Inflammatory macrophage treated with lipopolysaccharide for 4 hours (primary cell): ENCODE data around the gene MYCT1.

ENCODE experiments used
- DNase-seq: peaks from one replicate; pipeline ENCODE4 v3.0.0-alpha.2; 2020

MYCT1 gene

GRCh38 chr6:152723398-152723797 is 25.7 kb downstream of the MYCT1 start:
- DNase-seq, result no peak

DNA sequence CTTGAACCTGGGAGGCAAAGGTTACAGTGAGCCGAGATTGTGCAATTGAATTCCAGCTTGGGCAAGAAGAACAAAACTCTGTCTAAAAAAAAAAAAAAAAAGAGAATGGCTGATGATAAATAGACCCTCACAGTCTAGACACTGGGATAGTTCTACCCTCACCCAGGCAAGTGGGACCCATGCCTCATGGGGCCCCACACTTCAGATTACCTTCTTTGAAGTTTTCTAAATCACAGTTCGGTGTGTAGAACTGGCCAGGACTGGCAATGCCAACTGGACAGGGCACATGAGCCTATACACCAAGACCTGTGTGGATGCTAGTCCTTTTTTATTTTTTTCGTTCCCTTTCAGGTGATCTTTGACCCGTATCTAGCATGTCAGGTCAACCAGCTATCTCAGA is 28.6 kb downstream of the MYCT1 start:
- no peak for DNase-seq

DNA sequence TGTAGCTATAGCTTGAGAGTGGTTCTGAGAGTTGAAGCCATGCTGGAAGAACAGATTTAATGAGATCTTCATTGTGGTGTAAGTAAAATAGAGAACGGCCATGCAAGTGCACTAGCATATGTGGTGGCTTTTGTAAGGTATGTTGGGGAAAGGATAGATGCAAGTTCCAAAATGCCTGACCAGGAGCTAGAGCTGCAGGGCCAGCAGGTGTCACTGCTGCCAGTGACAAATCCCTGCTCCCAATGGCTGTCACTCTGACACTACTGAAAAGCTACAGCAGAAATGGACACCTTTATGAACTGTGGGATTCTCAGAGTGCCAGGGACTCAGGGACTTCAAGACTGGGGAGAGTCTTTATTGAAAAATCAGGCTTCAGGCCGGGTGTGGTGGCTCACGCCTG is 29.8 kb downstream of the MYCT1 start:
- DNase-seq, result no peak

DNA sequence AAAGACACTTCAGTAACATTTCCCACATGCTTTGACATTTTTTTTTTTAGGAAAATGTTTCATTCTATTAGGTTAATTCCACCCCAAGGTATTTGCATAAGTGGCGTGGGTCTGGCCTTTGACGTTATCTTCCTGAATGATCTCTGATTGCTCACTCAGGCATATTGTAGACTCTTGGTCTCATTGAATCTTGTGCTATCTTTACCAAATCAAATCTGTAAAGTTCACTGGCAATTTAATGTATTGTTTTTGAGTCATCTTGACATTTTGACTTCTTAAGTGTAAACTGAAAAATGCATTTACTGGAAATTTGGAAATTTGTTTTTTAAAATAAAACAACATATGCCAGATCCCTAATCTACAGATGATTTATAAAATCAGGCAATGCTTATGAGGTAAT is 36.9 kb downstream of the MYCT1 start:
- no peak for DNase-seq

DNA sequence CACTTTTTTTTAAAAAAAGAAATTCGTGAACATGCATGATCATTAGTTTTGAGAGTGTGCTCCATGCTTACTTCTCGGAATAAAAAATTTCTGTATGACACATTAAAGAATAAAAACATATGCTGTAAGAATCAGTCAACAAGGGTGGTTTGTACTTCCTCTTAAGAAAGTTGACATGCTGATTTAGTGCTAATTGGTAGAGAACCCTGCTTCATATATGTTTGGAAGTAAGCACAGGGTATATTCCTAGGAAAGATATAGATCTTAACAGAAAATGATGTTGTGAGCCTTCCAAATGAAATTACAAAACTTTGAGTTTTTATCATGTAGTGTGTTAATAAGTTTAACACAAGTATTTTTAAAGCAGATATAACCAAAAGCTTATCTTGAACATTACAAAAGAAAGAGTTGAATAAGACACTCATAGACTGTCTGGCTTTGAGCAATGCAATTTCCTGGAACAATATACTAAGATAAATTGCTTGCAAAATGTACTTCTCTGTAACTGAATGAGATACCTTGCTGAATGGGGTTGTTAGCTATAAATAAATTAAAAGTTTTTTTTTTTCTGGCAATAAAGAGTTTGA is 39.1 kb downstream of the MYCT1 start:
- no peak for DNase-seq

GRCh38 chr6:152745509-152746171 is 47.9 kb downstream of the MYCT1 start:
- no peak for DNase-seq

- no peak for DNase-seq
Observed at GRCh38 chr6:152746172-152746553, 48.5 kb downstream of the MYCT1 start.

DNA sequence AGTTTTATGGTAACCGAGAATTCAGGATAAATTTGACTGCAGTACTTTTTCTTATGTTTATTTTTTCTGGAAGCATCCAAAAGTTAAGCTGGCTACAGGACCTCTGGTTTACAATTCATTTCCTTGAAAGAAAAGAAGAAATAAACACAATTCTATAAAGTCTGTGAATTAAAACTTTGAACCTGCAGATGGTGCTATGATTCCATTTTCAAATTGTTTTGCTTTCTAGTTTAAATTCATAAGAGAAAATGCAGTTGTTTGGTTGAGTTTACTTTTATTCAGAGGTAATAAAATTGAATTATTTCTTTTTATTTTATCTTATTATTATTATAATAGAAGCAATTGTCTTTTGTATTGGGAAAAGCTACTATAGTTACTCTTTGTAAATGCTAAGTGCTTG is 51.1 kb downstream of the MYCT1 start:
- DNase-seq, result no peak

DNA sequence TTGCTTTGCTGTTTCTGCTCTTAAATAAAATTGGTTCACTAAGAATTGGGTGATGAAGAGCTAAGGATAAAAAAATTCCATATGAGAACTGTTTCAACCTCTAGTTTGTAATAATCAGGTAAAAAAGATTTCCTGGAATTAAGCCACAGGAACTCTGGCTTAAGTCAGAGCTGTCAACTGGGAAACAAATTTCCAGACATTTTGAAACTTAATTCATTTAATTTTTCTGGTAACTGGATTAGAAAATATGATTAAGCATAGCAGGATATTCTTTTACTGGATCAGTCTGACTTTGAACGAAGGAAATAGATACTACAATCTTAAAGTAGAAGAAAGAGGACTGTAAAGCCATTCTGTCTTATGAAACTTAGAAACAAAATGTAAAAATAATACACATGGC is 51.6 kb downstream of the MYCT1 start:
- DNase-seq, result no peak

GRCh38 chr6:152750694-152751093 is 53.0 kb downstream of the MYCT1 start, which contains the start of gene VIP:
TSS of gene VIP (plus strand) at chr6:152750797. CDS start at chr6:152752178, 1,381 bp downstream.
- no peak for DNase-seq

DNA sequence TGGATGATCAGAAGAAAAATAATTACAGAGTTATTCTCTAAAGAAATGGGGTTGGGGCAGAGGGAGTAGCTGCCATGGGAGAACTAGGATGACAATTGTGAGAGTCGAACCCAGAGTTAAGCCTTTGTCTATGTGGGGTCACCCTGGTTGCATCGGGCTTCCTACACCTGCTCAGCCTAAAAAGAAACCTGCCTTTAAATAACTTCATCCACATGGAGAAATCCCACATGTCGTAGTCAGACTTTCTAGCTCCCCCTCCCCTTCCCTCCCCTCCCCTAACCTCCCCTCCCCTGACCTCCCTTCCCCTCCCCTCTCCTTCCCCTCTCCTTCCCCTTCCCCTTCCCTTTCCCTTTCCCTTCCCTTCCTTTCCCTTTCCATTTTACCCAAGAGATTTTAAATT is 67.6 kb downstream of the MYCT1 start:
- DNase-seq, result no peak

- DNase-seq, result no peak
Observed at GRCh38 chr6:152769159-152769558, 71.5 kb downstream of the MYCT1 start.

- no peak for DNase-seq
Observed at GRCh38 chr6:152769993-152770392, 72.3 kb downstream of the MYCT1 start.

DNA sequence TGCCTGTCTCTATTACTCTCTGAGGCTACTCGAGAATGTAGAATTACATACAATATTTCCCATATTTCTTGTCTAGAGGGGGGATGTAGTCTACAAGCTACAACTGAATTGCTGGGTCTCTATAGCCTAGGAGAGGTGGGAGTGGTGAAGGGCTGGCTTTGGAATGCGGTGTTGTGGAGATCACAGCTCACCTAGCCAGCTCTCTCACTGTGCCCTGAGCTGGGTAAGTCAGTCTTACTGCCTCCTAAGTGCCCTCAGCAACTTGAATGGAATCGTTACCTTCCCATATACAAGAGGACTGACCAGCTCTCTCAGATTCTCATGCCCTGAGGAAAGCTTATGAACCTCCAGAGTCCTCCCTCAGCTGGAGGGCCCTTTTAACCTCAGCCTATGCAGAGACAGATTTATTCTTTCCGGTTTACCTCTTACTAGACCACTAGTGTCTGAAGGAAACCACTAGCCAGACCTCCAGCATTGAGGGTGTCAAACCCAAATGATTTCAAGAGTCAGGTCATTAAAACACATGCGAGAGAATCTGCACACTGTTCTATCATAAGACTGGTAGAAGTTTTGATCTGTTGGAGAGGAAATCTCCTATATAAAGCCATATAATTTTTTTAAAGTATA is 73.5 kb downstream of the MYCT1 start:
- DNase-seq, result no peak
